Fibroblast of upper back skin (primary cell): ENCODE measurements around the gene TLE5.
"Not testable (repeated sequence)": the region's sequence is repeated elsewhere in the genome, so short reads cannot be mapped to it uniquely, and the experiment has no call there.

ENCODE experiments used
- DNase-seq: peaks from one replicate; pipeline ENCODE4 v3.0.0-alpha.2; 2013

Gene TLE5

GRCh38 chr19:3020321-3020960 lies 41.9 kb downstream of the TLE5 start:
- DNase-seq: no peak

GRCh38 chr19:3019211-3019854 lies 43.0 kb downstream of the TLE5 start:
- no peak for DNase-seq

GRCh38 chr19:3017923-3018322 lies 44.4 kb downstream of the TLE5 start:
- no peak for DNase-seq

- no peak for DNase-seq
These were observed 46.9 kb downstream of the TLE5 start for GRCh38 chr19:3015126-3016057.

- no peak for DNase-seq
These were observed 48.2 kb downstream of the TLE5 start for GRCh38 chr19:3014135-3014534.

GRCh38 chr19:3013263-3013725 lies 49.0 kb downstream of the TLE5 start:
- DNase-seq: no peak

GRCh38 chr19:3012621-3013262 lies 49.6 kb downstream of the TLE5 start:
- DNase-seq: no peak

GRCh38 chr19:3012059-3012458 lies 50.2 kb downstream of the TLE5 start:
- DNase-seq: not testable (repeated sequence)

GRCh38 chr19:3010871-3011270 lies 51.4 kb downstream of the TLE5 start:
- no peak for DNase-seq

- DNase-seq: no peak
These were observed 53.3 kb downstream of the TLE5 start for GRCh38 chr19:3008994-3009393.

- DNase-seq: no peak
These were observed 54.3 kb downstream of the TLE5 start for GRCh38 chr19:3007975-3008374.

GRCh38 chr19:3006075-3006767 lies 56.1 kb downstream of the TLE5 start:
- DNase-seq: no peak

- DNase-seq: no peak
These were observed 57.0 kb downstream of the TLE5 start for GRCh38 chr19:3005345-3005744.

GRCh38 chr19:3004522-3004921 lies 57.8 kb downstream of the TLE5 start:
- no peak for DNase-seq

GRCh38 chr19:3003046-3003445 lies 59.2 kb downstream of the TLE5 start:
- no peak for DNase-seq
